GM19328 (cell line): ENCODE data around the gene LPP.

Source experiments
- ATAC-seq: cut with Tn5 transposase; IDR thresholded peaks from one replicate; pipeline ENCODE4 v1.9.1; 2021; ENCODE audit warnings: mild to moderate bottlenecking, moderate library complexity; ENCODE audit not compliant: unreplicated experiment

The LPP gene

GRCh38 chr3:188391592-188391991, 237.6 kb downstream of the LPP start:
- ATAC-seq, result no peak

- ATAC-seq, result no peak
These were observed 238.1 kb downstream of the LPP start for GRCh38 chr3:188392076-188392475.

- ATAC-seq, result no peak
These were observed 240.7 kb downstream of the LPP start for GRCh38 chr3:188394623-188395022.

GRCh38 chr3:188396251-188396650, 242.3 kb downstream of the LPP start:
- no peak for ATAC-seq

GRCh38 chr3:188396900-188397299, 242.9 kb downstream of the LPP start:
- no peak for ATAC-seq

GRCh38 chr3:188397766-188398705, 244.1 kb downstream of the LPP start:
- no peak for ATAC-seq

GRCh38 chr3:188400494-188401243, 246.7 kb downstream of the LPP start:
- peak; percentile 89 for ATAC-seq

GRCh38 chr3:188401244-188401993, 247.5 kb downstream of the LPP start:
- ATAC-seq, result no peak

- ATAC-seq, result no peak
These were observed 248.3 kb downstream of the LPP start for GRCh38 chr3:188402229-188402628.

GRCh38 chr3:188403404-188403803, 249.4 kb downstream of the LPP start:
- no peak for ATAC-seq

GRCh38 chr3:188404124-188404523, 250.2 kb downstream of the LPP start:
- ATAC-seq, result no peak

- no peak for ATAC-seq
These were observed 250.7 kb downstream of the LPP start for GRCh38 chr3:188404701-188405100.

- no peak for ATAC-seq
These were observed 253.4 kb downstream of the LPP start for GRCh38 chr3:188407158-188407880.

GRCh38 chr3:188408831-188409230, 254.9 kb downstream of the LPP start:
- no peak for ATAC-seq

- no peak for ATAC-seq
These were observed 257.8 kb downstream of the LPP start for GRCh38 chr3:188411750-188412149.

GRCh38 chr3:188415196-188415595, 261.2 kb downstream of the LPP start:
- no peak for ATAC-seq

GRCh38 chr3:188416041-188416440, 262.1 kb downstream of the LPP start:
- no peak for ATAC-seq

GRCh38 chr3:188417271-188417696, 263.3 kb downstream of the LPP start:
- ATAC-seq, result no peak

- ATAC-seq, result no peak
These were observed 263.8 kb downstream of the LPP start for GRCh38 chr3:188417766-188418165.

GRCh38 chr3:188421151-188421821, 267.3 kb downstream of the LPP start:
- ATAC-seq, result no peak
